Anterior cingulate cortex (tissue), 58 donors: ENCODE results near the gene PTPRN2.

ENCODE experiments used
- DNase-seq, 58 donors: peaks; one replicate each; lab custom pipeline; 2025; lab: John Stamatoyannopoulos, UW

The PTPRN2 gene

DNA sequence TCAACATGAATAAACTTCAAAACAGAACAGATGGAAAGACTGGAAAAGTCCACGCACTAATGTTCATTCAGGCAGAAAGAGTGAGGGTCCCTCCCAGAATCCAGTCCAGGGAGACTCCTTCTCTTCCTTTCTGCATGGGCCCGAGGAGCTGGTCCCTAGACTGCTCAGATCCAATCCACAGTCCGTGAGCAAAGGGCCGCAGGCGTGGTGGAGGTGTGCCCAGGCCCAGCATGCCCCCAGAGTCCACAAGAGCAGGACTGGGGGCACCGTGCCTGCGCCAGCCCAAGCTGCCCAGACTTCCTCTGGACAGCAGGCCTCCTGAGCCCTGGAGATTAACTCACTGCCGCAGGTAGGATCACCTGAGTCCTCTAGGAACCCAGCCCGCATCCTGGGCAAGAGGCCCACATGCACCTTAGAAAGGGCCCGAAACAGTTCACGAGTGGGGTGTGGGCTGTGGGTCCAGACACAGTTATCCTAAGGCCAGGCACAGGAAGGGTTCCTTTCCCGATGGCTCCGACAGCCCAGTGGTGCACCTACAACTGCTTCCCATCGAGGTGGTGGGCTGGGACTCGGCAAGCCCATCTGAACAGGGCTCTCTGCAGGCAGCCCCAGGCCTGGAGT lies 719.8 kb downstream of the PTPRN2 start:
- DNase-seq = no peak

DNA sequence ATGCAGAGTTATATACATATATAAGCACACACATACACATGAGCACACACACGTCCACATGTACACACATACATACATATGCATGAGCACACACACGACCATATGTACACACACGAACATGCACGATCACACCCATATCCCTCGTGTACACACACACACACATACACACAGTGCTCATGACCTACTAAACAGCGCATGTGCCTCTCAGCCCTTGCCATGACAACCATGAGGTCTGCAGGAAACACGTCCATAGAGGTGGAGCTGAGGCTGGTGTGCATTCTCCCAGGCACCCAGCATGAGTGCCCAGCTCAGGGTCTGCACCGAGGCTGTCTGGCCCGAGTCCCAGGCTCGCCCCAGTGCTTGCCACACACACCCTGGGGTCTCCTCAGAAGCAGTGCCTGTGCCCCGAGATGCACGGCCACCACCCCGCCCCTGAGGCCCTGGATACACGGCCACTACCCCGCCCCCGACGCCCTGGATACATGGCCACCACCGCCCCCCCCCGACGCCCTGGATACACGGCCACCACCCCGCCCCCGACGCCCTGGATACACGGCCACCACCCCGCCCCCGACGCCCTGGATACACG lies 721.2 kb downstream of the PTPRN2 start:
- no peak for DNase-seq

GRCh38 chr7:157865351-157866165 lies 722.1 kb downstream of the PTPRN2 start:
- DNase-seq = no peak

DNA sequence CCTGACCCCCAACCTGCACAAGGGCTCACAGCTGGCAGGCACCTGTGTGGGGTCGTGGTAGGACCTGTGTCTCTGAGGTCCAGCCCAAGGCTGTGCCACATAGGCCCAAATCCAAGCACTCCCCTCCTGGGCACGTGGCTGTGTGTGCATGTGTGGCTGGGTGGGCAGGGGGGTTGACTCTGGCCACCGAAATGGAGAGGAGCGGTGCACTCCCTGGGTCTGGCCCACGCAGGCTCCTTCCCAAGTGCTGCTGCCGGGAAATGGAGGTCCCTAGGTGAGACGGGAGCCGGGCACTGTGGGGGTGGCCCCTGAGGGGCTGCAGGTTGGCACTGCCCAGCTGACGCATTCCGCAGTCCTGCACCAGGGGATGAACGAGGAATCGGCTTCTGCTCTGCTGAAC lies 722.7 kb downstream of the PTPRN2 start:
- no peak for DNase-seq

- DNase-seq = no peak
These were observed 723.5 kb downstream of the PTPRN2 start for GRCh38 chr7:157863906-157864810.

- DNase-seq = no peak
These were observed 724.4 kb downstream of the PTPRN2 start for GRCh38 chr7:157863176-157863575.

DNA sequence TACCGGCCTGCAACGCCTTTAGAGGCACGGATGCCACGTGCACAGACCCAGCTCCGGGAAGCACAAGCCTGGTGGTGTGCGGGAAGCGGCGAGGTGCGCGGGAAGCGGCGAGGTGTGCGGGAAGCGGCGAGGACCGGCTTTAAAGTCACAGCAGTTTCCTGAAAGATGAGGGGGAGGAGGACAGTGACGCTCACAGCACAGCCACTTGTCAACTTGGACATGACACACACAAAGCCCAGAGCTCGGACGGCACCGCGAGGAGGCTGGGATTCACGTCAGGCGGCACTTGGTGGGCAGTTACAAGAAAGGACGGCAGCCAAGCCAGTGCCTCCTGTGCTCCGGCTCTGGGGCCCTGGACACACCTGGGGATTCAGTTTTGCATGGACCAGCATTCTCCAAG lies 724.9 kb downstream of the PTPRN2 start:
- no peak for DNase-seq

- DNase-seq = no peak
These were observed 726.1 kb downstream of the PTPRN2 start for GRCh38 chr7:157861551-157861950.

- no peak for DNase-seq
These were observed 726.6 kb downstream of the PTPRN2 start for GRCh38 chr7:157861031-157861491.

- no peak for DNase-seq
These were observed 727.2 kb downstream of the PTPRN2 start for GRCh38 chr7:157860406-157860805.

DNA sequence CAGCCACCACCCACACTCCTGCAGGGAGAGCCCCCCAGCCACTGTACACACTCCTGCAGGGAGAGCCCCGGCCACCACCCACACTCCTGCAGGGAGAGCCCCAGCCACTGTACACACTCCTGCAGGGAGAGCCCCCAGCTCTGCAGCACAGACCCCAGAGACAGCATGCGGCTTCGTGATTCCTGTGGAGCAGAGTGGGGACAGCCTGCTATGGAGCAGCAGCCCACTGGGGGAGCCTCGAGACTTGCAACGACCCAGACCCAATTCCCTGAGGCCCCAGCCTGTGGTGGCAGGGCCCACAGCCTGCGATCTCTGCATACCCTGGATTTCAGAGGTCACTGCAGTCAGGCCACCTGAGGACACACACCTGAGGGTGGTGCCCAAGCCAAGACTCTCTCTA lies 727.7 kb downstream of the PTPRN2 start:
- DNase-seq = no peak

DNA sequence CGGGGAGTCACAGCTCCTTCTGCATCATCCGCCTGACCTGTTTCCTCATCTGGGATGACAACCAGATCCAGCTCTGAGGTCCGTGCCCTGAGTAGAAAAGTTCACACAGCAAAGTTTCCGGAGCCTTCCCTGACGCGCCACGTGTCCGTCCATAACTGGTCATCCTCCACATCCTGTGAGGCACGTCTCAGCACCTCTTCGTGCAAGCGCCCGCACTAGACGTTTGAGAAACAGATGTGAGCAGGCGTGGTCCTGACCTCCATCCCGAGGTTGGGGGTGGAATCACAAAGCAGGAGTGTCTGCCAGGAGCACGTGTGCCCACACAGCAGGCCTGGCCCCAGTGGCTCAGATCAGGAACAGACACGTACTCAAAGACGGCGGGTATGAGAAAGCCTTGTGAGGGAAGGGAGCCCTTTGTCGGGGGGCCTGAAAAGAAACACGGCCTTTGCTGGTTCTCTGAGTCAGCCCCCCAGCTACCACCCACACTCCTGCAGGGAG lies 730.0 kb downstream of the PTPRN2 start:
- no peak for DNase-seq

DNA sequence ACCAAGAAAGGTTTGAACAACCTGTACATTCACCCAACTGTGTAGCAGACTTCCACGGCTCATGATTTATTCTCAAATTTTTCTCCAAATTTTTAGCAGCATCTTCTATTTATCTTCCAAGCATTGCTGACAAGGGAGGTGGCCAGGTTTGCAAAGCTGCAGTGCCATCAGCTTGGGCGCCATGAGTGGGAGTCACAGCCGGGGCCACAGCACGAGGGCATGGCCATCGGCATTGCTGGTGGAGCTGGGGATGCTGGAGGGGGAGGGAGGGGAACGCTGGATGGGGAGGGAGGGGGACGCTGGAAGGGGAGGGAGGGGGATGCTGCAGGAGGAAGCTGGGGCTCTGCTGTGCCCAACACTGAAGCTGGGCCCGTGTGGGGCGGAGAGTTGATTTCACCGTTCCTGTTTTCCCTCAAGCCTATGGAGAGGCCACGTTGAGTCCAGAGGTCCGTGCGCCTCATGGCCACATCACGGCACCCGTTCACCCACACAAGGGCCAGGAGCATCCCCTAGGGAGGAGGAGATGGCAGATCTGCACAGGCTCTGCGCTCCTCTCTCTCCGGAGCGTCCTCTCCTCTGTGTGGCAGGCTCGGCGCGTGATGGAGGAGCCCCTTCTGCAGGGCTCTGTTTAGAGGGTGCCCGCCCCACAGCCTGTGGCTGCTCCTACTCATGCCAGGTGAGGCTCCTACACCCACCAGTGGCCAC lies 730.6 kb downstream of the PTPRN2 start:
- no peak for DNase-seq

DNA sequence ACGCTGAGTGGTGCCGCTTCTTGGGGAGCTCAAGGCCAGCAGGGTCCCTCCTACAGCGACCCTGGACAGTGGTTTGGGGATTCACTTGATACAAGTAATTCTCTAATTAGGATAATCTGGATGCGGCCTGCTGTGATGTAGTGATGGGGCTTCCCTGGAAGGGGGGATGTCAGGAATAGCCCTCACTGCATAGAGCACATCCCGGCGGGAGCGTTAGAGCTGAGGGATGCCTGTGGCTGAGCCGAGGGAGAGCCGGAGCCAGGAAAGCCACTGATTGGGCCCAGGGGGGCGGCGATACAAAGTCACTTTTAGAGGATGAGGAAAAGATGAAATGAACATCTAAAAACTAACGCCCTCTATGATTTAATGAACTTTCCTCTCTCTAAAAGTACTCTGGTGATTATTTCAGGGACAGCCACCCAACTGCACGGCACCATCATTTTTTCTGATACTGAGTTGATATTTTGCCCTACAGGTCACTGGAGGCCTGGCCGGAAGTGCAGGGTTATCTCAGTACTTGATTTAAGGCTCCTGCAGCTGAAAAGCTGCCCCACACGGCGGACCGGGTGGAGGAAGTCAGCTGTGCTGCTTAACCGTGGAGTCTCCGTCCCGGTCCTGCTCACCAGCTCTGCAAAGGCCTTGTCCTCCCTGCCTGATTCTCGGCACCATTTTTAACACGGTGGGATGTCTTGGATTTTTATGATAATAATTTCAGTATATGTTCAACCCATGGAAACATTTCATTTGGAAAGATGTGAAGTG lies 732.0 kb downstream of the PTPRN2 start:
- DNase-seq = no peak

GRCh38 chr7:157855016-157855415 lies 732.6 kb downstream of the PTPRN2 start:
- DNase-seq = no peak

DNA sequence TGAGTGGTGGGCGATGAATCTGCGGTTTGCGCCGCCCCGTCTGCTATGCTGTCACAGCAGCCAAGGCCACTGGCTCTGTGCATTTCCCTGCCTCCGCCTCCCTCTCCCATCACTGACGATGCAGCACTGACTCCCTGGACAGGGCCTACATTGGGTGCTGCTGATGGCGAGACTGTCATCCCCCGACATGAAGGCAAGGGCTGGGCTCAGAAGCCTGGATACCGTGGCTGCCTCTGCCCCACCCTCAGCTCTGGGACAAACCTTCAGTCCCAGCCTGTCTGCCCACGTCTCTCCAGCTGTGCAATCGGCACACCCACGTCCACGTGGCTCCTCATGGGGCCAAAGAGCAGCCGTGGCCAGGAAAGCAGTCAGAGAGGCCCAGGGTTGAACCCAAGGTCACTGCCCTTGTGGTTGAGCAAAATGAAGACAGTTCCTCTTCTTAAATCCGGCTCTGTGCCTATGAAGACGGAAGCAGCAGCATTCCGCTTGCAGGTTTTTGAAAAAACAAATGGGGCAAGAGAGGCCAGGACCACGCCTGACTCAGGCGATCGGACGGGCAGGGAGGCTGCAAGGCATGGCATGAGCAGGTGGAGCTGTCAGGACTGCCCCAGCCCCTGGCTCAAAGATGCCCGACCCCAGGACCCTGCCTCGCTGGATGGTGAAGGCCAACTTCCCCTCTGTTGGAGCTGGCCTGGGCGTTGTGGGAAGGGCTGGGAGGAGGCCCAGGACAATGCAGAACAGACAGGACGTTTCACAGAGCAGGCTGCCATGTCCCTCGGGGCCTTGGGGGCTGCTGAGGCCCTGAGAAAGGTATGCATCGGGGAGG lies 733.3 kb downstream of the PTPRN2 start:
- peak in 7 of 58 donors; percentile 9 to 50 (median 14) for DNase-seq

DNA sequence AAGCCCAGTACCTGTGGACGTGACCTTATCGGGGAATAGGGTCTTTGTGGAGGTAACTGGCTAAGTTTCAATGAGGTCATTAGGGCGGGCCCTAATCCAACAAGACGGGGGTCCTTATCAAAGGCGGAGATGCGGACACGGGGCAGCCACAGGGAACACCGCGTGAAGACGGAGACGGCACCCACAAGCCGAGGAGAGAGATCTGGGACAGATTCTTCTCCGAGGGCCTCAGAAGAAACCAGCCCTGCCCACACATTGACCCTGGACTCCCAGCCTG lies 733.9 kb downstream of the PTPRN2 start:
- no peak for DNase-seq

- no peak for DNase-seq
These were observed 734.4 kb downstream of the PTPRN2 start for GRCh38 chr7:157853076-157853788.
